Measurements from ENCODE around the gene MED9.

MED9 gene

DNA sequence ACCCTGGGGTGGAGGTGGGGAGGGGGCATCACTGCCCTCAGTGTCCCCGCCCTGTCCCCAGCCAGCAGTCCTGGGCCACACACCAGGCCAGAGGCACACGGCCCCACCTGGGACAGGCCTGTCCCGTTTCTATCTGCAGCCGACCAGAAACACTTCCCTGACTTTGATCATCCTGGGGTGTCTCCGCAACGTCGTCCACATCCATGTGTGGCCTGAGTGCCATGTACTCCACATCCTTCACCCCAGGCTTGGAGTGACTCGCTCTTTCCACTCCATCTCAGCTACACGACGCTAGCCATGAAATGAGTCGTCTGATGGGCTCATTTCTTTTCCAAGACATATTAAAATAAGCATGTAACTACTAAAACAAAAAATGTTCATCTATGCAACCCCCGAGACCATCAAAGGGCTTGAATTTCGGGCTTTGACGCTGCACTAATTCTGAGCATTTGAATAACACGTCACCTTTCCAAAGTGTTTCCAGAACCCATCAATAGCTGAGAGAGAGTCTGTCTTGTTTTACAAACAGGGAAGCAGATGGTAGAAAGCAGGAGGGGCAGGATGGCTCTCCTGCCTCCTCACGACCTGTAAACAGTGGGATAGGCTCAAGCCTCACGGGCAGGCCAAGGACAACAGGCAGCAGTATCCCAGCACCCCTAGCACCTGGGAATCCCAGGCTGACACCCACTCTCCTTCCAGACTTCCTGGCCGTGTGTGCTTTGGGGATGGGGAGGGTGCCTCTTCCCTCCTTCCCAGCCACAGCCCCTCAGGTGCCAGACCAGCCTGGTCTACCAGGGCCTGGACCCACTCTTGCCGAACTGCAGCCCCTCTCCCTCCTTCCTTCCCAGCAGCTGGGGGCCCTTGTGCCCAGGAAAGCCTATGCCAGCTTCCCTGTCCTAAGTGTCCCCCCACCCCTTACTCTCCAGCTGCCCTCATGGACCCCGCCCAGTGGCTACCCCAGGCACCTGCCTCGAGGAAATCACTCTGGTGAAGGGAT is 39.4 kb downstream of the MED9 start:
- no peak for DNase-seq

DNA sequence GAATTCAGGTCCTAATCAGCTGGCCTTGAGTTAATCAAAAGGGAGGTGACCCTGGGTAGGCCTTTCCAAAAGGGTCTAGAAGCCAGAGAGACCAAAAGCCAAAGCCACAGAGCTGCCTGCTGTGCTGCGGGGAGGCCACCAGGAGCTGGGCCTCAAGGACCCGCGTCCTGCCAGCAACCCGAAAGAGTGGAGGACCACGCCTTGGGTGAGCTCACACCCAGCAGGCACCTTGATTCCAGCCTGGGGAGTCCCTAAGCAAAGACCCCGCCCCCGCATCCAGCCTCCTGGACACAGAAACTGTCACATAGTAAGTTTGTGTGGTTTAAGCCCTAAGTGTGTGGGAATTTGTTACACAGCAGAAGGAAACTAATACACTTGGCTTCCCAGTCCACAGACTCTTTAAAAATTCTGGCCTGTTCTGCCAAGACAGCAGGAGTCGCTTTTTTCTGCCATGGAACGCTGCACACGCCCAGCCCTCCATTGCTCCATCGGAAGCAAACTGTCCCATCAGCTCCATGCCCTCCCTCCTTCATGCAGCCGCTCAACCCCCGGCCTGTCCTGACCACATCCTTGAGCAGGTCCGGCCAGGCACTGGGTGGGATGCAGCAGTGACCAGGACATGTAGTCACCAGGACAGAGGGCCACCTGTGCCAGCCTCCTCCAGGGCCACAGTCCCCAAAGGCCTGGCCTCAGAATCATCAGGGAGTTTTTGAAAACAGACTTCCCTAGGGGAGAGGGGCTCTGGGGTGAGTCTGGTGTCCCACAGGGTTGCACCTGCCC is 40.3 kb downstream of the MED9 start:
- DNase-seq, result no peak

- DNase-seq, result no peak
Observed at GRCh38 chr17:17518014-17518413, 41.2 kb downstream of the MED9 start.

DNA sequence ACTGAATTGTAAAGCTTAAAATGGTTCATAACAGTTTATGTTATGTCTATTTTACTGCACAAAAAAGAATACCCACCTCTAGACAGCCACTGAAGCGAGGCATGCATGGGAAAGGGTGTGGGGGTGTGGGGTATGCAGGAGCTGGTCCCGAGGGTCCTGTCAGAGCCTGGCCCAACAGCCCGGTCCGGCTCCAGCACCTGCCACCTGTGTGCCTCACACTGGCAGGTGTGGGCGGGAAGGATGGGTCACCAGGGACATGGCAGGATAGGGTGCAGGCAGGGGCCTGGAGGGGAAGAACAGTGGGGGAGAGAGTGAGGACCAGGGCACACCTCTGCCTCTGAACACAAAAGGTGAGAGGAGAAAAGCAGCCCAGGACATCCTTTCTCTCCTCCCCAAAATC is 42.2 kb downstream of the MED9 start:
- no peak for DNase-seq

- DNase-seq, result no peak
Observed at GRCh38 chr17:17519886-17520285, 43.1 kb downstream of the MED9 start.

DNA sequence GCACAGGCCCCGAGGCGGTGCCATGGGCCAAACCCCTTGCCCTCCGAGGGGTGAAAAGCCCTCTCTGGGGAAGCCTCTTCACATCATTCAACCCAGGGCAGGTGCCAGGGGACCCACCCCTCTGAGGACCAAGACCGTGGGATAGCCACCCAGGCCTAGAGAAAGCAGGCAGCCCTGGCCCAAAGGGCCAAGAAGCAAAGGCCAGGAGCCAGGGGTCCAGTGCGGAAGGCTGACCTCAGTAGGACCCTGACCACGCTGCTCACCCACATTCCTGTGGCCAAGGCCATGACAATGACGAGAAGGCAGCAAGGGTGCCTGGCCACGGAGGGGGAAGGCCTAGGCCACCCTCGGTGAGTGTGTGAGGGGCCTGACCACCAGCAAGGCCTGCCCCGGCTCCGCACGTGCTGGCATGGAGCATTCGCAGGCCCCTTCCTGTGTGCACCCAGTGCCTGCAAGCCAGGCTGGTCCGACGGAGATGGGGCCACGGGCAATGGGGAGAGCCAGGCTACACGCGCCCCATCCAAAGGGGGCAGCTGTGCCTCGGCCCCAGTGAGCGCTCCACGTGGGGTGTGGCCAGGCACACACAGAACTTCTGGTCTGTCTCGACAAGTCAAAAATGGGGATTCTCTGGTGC is 43.9 kb downstream of the MED9 start:
- DNase-seq, result no peak

- no peak for DNase-seq
Observed at GRCh38 chr17:17523001-17523730, 46.4 kb downstream of the MED9 start.

- DNase-seq, result no peak
Observed at GRCh38 chr17:17523731-17524490, 47.1 kb downstream of the MED9 start.

DNA sequence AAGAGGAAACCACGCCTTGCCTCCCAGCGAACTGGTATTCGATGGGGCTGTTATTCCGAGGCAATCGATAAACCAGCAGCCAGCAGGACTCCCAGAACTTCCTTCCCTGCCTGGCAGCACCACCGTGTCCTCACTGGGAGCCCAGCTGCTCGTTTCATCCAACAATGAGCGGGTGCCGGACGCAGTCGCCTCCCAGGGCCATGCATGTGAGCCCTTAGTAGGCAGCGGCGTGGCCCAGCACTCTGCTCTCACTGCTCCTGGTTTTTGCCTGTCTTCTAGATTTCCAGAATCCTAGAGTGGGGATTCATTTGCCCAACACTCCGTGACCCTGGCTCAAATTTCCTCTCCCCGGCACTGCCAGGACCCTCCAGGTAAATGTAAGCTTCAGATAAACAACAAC is 48.5 kb downstream of the MED9 start:
- DNase-seq, result no peak

- no peak for DNase-seq
Observed at GRCh38 chr17:17525956-17526355, 49.2 kb downstream of the MED9 start.

DNA sequence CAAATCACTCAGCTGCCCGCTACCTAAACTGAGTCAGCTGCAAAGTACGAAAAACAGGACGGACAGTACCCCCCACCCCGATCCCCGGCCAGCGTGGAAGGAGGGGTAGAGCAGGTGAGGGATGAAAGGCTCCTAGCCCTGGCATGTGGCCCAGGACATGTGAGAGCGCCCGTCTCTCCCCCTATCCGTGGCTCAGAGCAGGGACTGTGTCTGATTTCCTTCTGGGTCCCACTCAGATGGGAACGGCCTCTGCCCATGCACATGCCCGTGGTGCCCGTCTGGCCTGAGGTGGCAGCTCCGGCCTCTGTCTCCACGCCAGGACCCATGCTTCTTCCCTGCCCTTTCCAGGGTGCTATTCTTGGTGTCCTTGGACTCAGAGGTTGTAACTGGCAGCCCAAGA is 49.6 kb downstream of the MED9 start:
- DNase-seq, result no peak

- DNase-seq, result no peak
Observed at GRCh38 chr17:17527534-17527933, 50.7 kb downstream of the MED9 start.

DNA sequence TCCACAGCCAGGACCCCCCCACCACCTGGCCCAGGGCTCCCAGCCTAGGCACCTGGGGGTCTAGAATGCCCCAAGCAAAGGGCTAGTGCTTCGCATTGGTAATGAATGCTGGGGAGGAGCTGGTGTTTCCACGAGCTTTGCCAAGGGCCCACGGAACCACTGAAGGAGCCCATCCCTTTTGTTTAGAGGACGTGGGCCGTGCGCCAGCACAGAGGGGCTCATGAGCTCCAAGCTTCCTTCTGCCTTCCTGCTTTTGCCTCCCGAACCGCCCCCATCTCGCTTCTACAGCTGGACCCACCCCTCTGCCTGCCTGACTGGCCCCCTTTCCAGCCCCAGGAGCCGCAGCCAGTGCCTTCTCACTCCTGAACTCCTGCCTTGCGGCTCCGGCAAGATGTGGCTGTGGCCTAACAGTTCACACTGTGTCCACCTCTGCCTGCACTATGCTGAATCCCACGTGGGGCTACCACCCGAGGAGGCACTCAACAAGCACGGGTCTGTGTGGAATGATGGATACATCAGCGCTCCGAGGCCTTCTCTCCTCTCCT is 51.2 kb downstream of the MED9 start:
- DNase-seq, result no peak

DNA sequence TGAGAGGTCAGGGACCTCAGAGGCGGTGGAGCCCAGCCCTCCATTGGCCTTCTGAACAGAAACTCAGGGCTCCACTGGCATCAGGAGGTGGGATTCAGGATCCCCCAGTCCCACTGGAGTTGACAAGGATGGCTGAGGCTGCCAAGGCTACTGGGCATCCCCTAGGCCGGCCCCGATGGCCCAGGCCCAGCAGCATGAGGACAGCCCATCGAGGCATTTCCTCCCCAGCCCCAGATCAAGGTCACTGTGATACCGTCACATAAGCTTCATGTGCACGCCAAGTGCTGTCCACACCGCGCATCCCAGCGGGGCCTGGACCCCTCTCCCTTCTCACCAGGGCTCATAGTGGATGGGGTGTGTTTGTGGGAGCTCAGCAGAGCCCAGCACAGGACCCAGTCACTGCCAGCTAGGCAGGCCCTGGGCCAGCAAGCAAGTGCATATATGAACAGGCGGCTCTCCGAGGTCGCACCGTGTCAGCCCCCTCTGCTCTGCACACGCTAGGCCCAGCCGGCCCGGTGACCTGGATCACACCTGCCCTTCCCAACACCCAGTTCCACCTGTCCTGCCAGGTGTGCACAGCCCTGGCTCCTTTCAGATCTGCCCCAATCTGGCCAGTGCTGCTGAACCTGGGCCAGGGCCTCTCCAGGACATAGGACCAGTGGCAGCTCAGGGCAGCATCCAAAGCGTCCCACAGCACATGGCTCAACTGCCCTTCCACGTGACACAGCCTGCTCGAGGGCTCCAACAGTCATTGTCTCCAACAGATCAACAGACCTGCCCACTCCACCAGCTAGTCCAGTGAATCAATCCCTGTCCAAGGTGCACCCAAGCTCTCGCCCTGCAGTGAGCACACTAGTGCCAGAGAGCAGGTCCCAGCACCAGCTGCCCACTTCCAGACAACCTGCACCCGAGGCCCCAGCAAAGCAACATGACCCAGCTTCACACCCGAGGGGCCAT is 52.2 kb downstream of the MED9 start:
- DNase-seq, result no peak

DNA sequence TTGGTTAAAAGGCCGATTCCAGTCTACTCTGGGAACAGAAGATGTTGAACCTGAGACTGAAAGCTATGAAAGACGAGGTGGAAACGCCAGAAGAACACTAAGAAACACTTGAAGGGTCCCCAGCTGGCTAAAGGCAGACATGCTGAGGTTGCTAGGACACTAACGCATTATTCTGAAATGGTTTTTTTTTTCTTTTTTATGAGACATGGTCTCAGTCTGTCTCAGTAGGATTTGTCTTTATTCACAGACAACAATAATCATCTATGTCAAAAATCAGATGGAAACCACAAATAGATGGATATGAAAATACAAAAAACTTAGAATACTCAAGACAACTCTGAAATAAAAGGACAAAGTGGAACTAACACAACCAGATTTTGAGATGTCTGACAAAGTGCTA is 54.4 kb downstream of the MED9 start:
- DNase-seq, result no peak

DNA sequence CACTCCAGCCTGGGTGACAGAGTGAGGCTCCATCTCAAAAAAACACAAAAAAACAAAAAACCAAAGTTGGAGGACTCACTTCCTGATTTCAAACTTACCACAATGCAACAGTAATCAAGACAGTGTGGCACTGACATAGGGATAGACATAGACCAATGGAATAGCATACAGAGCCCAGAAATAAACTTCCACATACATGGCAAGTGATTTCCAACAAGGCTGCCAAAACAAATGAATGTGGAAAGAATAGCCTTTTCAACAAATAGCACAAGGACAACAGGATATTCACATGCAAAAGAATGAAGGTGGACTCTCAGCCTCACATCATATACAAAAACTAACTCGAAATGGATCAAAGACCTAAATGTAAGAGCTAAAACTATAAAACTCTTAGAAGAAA is 56.2 kb downstream of the MED9 start:
- DNase-seq, result no peak

GRCh38 chr17:17533901-17534441 is 57.2 kb downstream of the MED9 start:
- no peak for DNase-seq

DNA sequence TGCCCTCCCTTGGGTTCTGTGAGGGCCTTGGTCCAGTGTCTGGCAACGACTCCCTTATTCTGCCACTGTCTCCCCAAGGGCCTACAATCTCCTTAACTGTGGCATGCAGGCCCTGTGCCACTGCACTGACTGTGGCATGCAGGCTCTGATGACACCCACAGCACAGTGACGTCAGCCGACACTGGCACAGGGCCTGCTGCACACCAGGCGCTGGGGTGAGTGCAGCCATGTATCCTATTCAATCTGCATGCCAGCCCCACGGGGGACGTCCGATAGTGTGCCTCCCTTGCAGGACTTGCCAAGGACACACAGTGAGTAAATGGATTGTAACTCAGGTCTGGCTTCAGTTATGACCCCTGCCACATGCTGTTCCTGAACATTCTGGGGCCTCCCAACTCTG is 59.2 kb downstream of the MED9 start:
- DNase-seq, result no peak

GRCh38 chr17:17536702-17537101 is 59.9 kb downstream of the MED9 start:
- DNase-seq, result no peak
